Prostate gland (tissue), 2 donors: ENCODE measurements around the gene NCOA6. TPM values are rescaled to one million over a fixed set of nuclear protein-coding genes. Genes with fewer than 3 reads are reported as not detected.
A peak's percentile ranks its signal among the peaks of the same experiment; 100 is the strongest.

Experiments used
- DNase-seq: peaks from one replicate; pipeline ENCODE4 v3.0.0-alpha.2; 2019; ENCODE audit warnings: low spot score
- H3K27ac ChIP-seq, 2 donors: fragments of 200-600 bp; sonication (generic); 2 replicates each; pipeline ENCODE4 v1.5.1; 2017 to 2019
- H3K27me3 ChIP-seq: fragments of 200-600 bp; sonication (generic); replicated peaks from 2 replicates; pipeline ENCODE4 v1.5.1; 2019; ENCODE audit not compliant: insufficient read depth
- H3K36me3 ChIP-seq, 2 donors: fragments of 200-600 bp; sonication (generic); 1 replicate in 1 of 2; 2 replicates in 1 of 2; pipeline versions ENCODE4 v1.5.1 to v1.8.1; 2017 to 2019
- H3K4me1 ChIP-seq: fragments of 200-600 bp; sonication (generic); replicated peaks from 2 replicates; pipeline ENCODE4 v1.5.1; 2019
- H3K4me3 ChIP-seq, 2 donors: fragments of 200-600 bp; sonication (generic); 2 replicates each; pipeline ENCODE4 v1.5.1; 2017 to 2019
- H3K9me3 ChIP-seq: fragments of 200-600 bp; sonication (generic); 2 replicates; pipeline ENCODE4 v1.5.1; 2017
- CTCF ChIP-seq, 4 experiments: fragments of 200-600 bp in 2 of 4; fragments of 450-650 bp in 2 of 4; sonication (generic) in 2 of 4; IDR thresholded peaks; 1 replicate in 3 of 4; 2 replicates in 1 of 4; pipeline ENCODE4 v1.5.1; 2016 to 2019; ENCODE audit warnings: antibody characterized with exemption in 4 of 4, mild to moderate bottlenecking in 2 of 4, moderate library complexity in 2 of 4
- POLR2A ChIP-seq: fragments of 450-650 bp; IDR thresholded peaks from one replicate; pipeline ENCODE4 v1.6.1; 2016; ENCODE audit warnings: antibody characterized with exemption, mild to moderate bottlenecking
- POLR2AphosphoS5 ChIP-seq: sonication (generic); formaldehyde crosslinking; IDR thresholded peaks from one replicate; pipeline ENCODE4 v1.6.1; 2017; ENCODE audit warnings: antibody characterized with exemption
- WGBS: methylation state at CpG from one replicate; pipeline ENCODE4 v1.1.5; 2018; 5-methylcytosine and 5-hydroxymethylcytosine counted together
- intact Hi-C: fragments of 100-400 bp; cut with DNase I; formaldehyde crosslinking; loops from one replicate; pipeline ENCODE4 v1.14.2; 2022
- total RNA-seq, 2 donors: library from RNA; depleted of rRNA; stranded (reverse); fragments of >200 nt; gene quantifications; one replicate each; pipeline ENCODE4 v1.1.0, GENCODE V29; 2016

The NCOA6 gene
- total RNA-seq, 2 donors from 2014 or later, result 19.6 to 43.7 TPM

GRCh38 chr20:34703061-34703423 lies 122.4 kb downstream of the NCOA6 start:
- Histone ChIP-seq H3K27me3 (no peaks in the 10 kb centered on the region), H3K4me3 (peak overlapping the region in 1 of 2 donors; percentile 100), H3K36me3 (no peaks in the 10 kb centered on the region), H3K4me1 (no peaks in the 10 kb centered on the region), H3K27ac (peak overlapping the region; percentile 97 to 100), H3K9me3 (no peaks in the 10 kb centered on the region)
- no peak for DNase-seq
- intact Hi-C loops, result loop anchor here (5.0 to 10.0 kb wide), 2 partner anchors 64 to 398 kb away; partner anchors contain the start of gene AHCY
- WGBS, result 31% methylated on average over 3 of the region's 3 CpGs
- TF ChIP-seq POLR2A, result no peak
- TF ChIP-seq POLR2AphosphoS5, result no peak
- no peak for TF ChIP-seq CTCF (IDR thresholded peaks at IDR 0.05)

GRCh38 chr20:34701405-34702085 lies 123.9 kb downstream of the NCOA6 start:
- no peak overlapping the region for H3K4me3 ChIP-seq
- no peaks in the 10 kb centered on the region for H3K4me1 ChIP-seq
- no peak for DNase-seq
- no peak overlapping the region for H3K27ac ChIP-seq
- 74% methylated on average over 6 of the region's 6 CpGs for WGBS
- H3K36me3 ChIP-seq, result no peaks in the 10 kb centered on the region
- intact Hi-C loops, result loop anchor here (5.0 to 10.0 kb wide), 2 partner anchors 66 to 397 kb away; partner anchors contain the start of gene AHCY
- H3K27me3 ChIP-seq, result no peaks in the 10 kb centered on the region
- H3K9me3 ChIP-seq, result no peaks in the 10 kb centered on the region
- TF ChIP-seq CTCF (IDR thresholded peaks at IDR 0.05), result no peak
- TF ChIP-seq POLR2AphosphoS5, result no peak
- TF ChIP-seq POLR2A, result no peak

DNA sequence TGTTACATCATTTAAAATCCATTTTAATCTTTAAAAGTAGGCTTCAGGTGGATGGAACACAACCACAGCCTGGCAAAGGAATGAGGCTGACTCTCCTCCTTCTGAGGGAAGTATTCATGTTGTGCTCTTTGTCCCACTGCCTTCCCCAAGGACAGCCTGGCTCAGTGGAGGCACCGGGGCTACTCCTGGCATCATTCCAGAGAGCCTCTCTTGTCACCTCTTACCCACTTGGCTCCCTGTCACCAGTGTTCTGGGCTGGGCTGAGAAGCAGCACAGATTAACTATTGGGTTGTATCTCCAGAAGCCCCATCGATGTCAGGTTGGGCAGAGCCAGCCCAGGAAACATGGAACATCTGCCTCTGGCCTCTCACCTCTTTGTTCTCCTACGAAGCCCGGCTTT lies 132.0 kb downstream of the NCOA6 start:
- WGBS, result 43% methylated on average over 4 of the region's 4 CpGs
- no peaks in the 10 kb centered on the region for H3K27me3 ChIP-seq
- no peaks in the 10 kb centered on the region for H3K9me3 ChIP-seq
- no peaks in the 10 kb centered on the region for H3K36me3 ChIP-seq
- intact Hi-C loops, result no loop called here
- no peak for DNase-seq
- TF ChIP-seq POLR2A, result no peak
- TF ChIP-seq CTCF (IDR thresholded peaks at IDR 0.05), result no peak
- TF ChIP-seq POLR2AphosphoS5, result no peak
- H3K27ac ChIP-seq, result no peak overlapping the region
- no peak overlapping the region for H3K4me3 ChIP-seq
- no peaks in the 10 kb centered on the region for H3K4me1 ChIP-seq

DNA sequence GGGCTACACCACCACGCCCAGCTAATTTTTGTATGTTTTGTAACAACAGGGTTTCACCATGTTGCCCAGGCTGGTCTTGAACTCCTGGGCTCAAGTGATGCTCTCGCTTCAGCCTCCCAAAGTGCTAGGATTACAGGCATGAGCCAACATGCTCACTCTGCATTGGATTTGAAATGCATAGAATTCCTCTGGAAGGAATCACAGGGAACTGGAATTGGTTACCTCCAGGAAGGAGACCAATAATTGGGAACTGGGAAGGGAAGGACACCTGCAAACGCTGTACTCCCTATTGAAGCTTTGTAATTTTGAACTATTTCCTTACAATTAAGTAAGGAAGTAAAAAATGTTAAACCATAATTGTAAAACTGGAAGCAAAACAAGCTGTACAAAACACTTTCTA lies 133.6 kb downstream of the NCOA6 start:
- Histone ChIP-seq H3K4me1 (no peaks in the 10 kb centered on the region), H3K27ac (no peak overlapping the region), H3K27me3 (no peaks in the 10 kb centered on the region), H3K4me3 (no peak overlapping the region), H3K9me3 (no peaks in the 10 kb centered on the region), H3K36me3 (no peaks in the 10 kb centered on the region)
- no peak for DNase-seq
- 79% methylated on average over 3 of the region's 3 CpGs for WGBS
- TF ChIP-seq POLR2A, result no peak
- no peak for TF ChIP-seq CTCF (IDR thresholded peaks at IDR 0.05)
- TF ChIP-seq POLR2AphosphoS5, result no peak
- intact Hi-C loops, result no loop called here

GRCh38 chr20:34689486-34689885 lies 136.0 kb downstream of the NCOA6 start:
- Histone ChIP-seq H3K27ac (no peak overlapping the region), H3K9me3 (no peaks in the 10 kb centered on the region), H3K4me3 (no peak overlapping the region), H3K36me3 (no peaks in the 10 kb centered on the region), H3K4me1 (no peaks in the 10 kb centered on the region), H3K27me3 (no peaks in the 10 kb centered on the region)
- DNase-seq, result no peak
- 71% methylated on average over 2 of the region's 2 CpGs for WGBS
- intact Hi-C loops, result no loop called here
- no peak for TF ChIP-seq CTCF (IDR thresholded peaks at IDR 0.05)
- TF ChIP-seq POLR2AphosphoS5, result no peak
- TF ChIP-seq POLR2A, result no peak
